C4-2B (cell line): ENCODE measurements around the gene USP53.

Experiments used
- H3K27ac ChIP-seq: fragments of 450-650 bp; 2 replicates; pipeline ENCODE4 v1.5.1; 2017
- CTCF ChIP-seq: fragments of 450-650 bp; conservative IDR thresholded peaks from 2 replicates; pipeline ENCODE4 v1.5.1; 2017; ENCODE audit warnings: mild to moderate bottlenecking
- ZFX ChIP-seq: fragments of 450-650 bp; IDR thresholded peaks from 2 replicates; pipeline ENCODE4 v1.6.1; 2017

The USP53 gene

GRCh38 chr4:119300101-119300978, 87.8 kb downstream of the USP53 start:
- peak overlapping the region; percentile 89 for H3K27ac ChIP-seq
- no peak for TF ChIP-seq CTCF
- peak; percentile 24; the same call in 1 of the 2 replicates for TF ChIP-seq ZFX

GRCh38 chr4:119302073-119302832, 89.7 kb downstream of the USP53 start:
- TF ChIP-seq CTCF (no peak), ZFX (no peak)

GRCh38 chr4:119303587-119304305, 91.2 kb downstream of the USP53 start:
- TF ChIP-seq CTCF (no peak), ZFX (no peak)
- H3K27ac ChIP-seq, result no peak overlapping the region

More at GRCh38 chr4:119302073-119302832, 89.7 kb downstream of the USP53 start:
- no peak overlapping the region for H3K27ac ChIP-seq

GRCh38 chr4:119304431-119304830, 91.9 kb downstream of the USP53 start:
- H3K27ac ChIP-seq, result no peak overlapping the region
- no peak for TF ChIP-seq ZFX
- no peak for TF ChIP-seq CTCF

- TF ChIP-seq ZFX (no peak), CTCF (no peak)
- no peak overlapping the region for H3K27ac ChIP-seq
Measured at GRCh38 chr4:119307606-119308005, 95.1 kb downstream of the USP53 start.

GRCh38 chr4:119310826-119311225, 98.3 kb downstream of the USP53 start:
- H3K27ac ChIP-seq, result no peak overlapping the region
- TF ChIP-seq ZFX, result no peak
- no peak for TF ChIP-seq CTCF
